HCT116 (cell line): ENCODE data around the gene CAMK1D. TPM values are rescaled to one million over a fixed set of nuclear protein-coding genes. Genes with fewer than 3 reads are reported as not detected.

ENCODE experiments used
- ATAC-seq: fragments of 200-7000 bp; cut with Tn5 transposase; 2 replicates; pipeline ENCODE4 v1.9.1; 2020; ENCODE audit warnings: mild to moderate bottlenecking, moderate library complexity
- BruUV-seq: library from RNA; stranded (reverse); fragments of 400-500 nt; replicated peaks from 2 replicates; lab custom pipeline; 2021; lab: Mats Ljungman, UMichigan
- CTCF ChIA-PET: fragments of 300-600 bp; sonication (Branson Sonifier 250); formaldehyde crosslinking; loops from one replicate; lab custom pipeline; 2021; ENCODE audit warnings: antibody characterized with exemption; lab: Charles Lee
- POLR2A ChIA-PET: fragments of 300-600, 350-600 bp; sonication (Branson Sonifier 250); formaldehyde crosslinking; loops from one replicate; lab custom pipeline; 2021; ENCODE audit warnings: antibody characterized with exemption; lab: Charles Lee
- RAD21 ChIA-PET, 2 experiments: fragments of 300-600 bp; sonication (Branson Sonifier 250); formaldehyde crosslinking; loops; one replicate each; lab custom pipeline; 2023; ENCODE audit warnings: low total read pairs in 2 of 2; ENCODE audit not compliant: uncharacterized antibody in 2 of 2, unreplicated experiment in 2 of 2, low non-redundant PET in 1 of 2; lab: Charles Lee
- DNase-seq: peaks from one replicate; pipeline ENCODE4 v3.0.0-alpha.2; 2010; ENCODE audit warnings: low read depth, low spot score
- H2AFZ ChIP-seq: fragments of 200-600 bp; shearing (Covaris generic), sonication (generic); 2 replicates; pipeline ENCODE4 v1.6.1; 2017; ENCODE audit warnings: low read depth, mixed run types, mixed read lengths, antibody characterized with exemption, low read length; ENCODE audit not compliant: poor library complexity, severe bottlenecking
- H3K27ac ChIP-seq: 2 replicates; pipeline ENCODE4 v1.5.1; 2012; ENCODE audit warnings: low read depth, low read length
- H3K27me3 ChIP-seq: fragments of 200-600 bp; sonication (generic); 2 replicates; pipeline ENCODE4 v1.6.1; 2016; ENCODE audit warnings: mixed run types, low read length, mixed read lengths; ENCODE audit not compliant: insufficient read depth
- H3K36me3 ChIP-seq, 2 experiments: fragments of 200-500 bp in 1 of 2; fragments of 200-600 bp in 1 of 2; sonication (Bioruptor generic) in 1 of 2; sonication (generic) in 1 of 2; 2 replicates each; pipeline versions ENCODE4 v1.5.1 to v1.6.1; 2014 to 2016; ENCODE audit warnings: low read length in 2 of 2, inconsistent platforms in 1 of 2, mixed read lengths in 1 of 2, mixed run types in 1 of 2; ENCODE audit not compliant: insufficient read depth in 2 of 2, control insufficient read depth in 1 of 2
- H3K4me1 ChIP-seq, 2 experiments: fragments of 200-600 bp in 1 of 2; sonication (generic) in 1 of 2; 2 replicates each; pipeline versions ENCODE4 v1.5.1 to v1.6.1; 2012 to 2017; ENCODE audit warnings: low read length in 2 of 2, inconsistent platforms in 1 of 2, mild to moderate bottlenecking in 1 of 2, mixed read lengths in 1 of 2, mixed run types in 1 of 2, moderate library complexity in 1 of 2; ENCODE audit not compliant: insufficient read depth in 2 of 2, control insufficient read depth in 1 of 2
- H3K4me2 ChIP-seq: fragments of 200-600 bp; sonication (generic); 2 replicates; pipeline ENCODE4 v1.6.1; 2017; ENCODE audit warnings: mixed run types, low read length, mixed read lengths
- H3K4me3 ChIP-seq, 2 experiments: fragments of 200-600 bp in 1 of 2; sonication (generic) in 1 of 2; replicated peaks in 1 of 2; 2 replicates each; pipeline ENCODE4 v1.5.1; 2011 to 2016; ENCODE audit warnings: low read length in 2 of 2, control low read depth in 1 of 2, low read depth in 1 of 2, mild to moderate bottlenecking in 1 of 2, mixed read lengths in 1 of 2, mixed run types in 1 of 2
- H3K79me2 ChIP-seq: fragments of 200-600 bp; sonication (generic); 2 replicates; pipeline ENCODE4 v1.6.1; 2017; ENCODE audit warnings: mild to moderate bottlenecking, mixed run types, low read length, moderate library complexity, mixed read lengths; ENCODE audit not compliant: insufficient read depth
- H3K9ac ChIP-seq: fragments of 200-600 bp; sonication (generic); 2 replicates; pipeline ENCODE4 v1.6.1; 2016; ENCODE audit warnings: low read length, mixed read lengths
- H3K9me2 ChIP-seq: fragments of 200-600 bp; sonication (generic), shearing (Covaris generic); 2 replicates; pipeline ENCODE4 v1.6.1; 2017; ENCODE audit warnings: mixed run types, mild to moderate bottlenecking, moderate library complexity; ENCODE audit not compliant: insufficient read depth
- H3K9me3 ChIP-seq, 2 experiments: fragments of 200-500 bp in 1 of 2; fragments of 200-600 bp in 1 of 2; sonication (Bioruptor generic) in 1 of 2; sonication (generic) in 1 of 2; 2 replicates each; pipeline ENCODE4 v1.6.1; 2014 to 2017; ENCODE audit warnings: low read length in 2 of 2, mixed read lengths in 2 of 2, inconsistent platforms in 1 of 2, low read depth in 1 of 2, mild to moderate bottlenecking in 1 of 2, mixed run types in 1 of 2, moderate library complexity in 1 of 2; ENCODE audit not compliant: control insufficient read depth in 1 of 2, insufficient read depth in 1 of 2
- H4K20me1 ChIP-seq: fragments of 200-600 bp; sonication (generic), shearing (Covaris generic); 2 replicates; pipeline ENCODE4 v1.6.1; 2017; ENCODE audit warnings: mixed run types, mild to moderate bottlenecking, moderate library complexity; ENCODE audit not compliant: insufficient read depth
- CBX3 ChIP-seq: IDR thresholded peaks from 2 replicates; pipeline ENCODE4 v1.6.1; 2012; ENCODE audit warnings: low read depth
- CEBPB ChIP-seq: IDR thresholded peaks from 2 replicates; pipeline ENCODE4 v1.6.1; 2012; ENCODE audit warnings: low read depth
- CTCF ChIP-seq, 3 experiments: fragments of 200-600 bp in 1 of 3; sonication (generic) in 1 of 3; IDR thresholded peaks in 2 of 3; conservative IDR thresholded peaks in 1 of 3; 2 replicates each; pipeline ENCODE4 v1.5.1; 2012 to 2017; ENCODE audit warnings: low read depth in 2 of 3, low read length in 2 of 3, antibody characterized with exemption in 1 of 3, borderline replicate concordance in 1 of 3, control low read depth in 1 of 3, mild to moderate bottlenecking in 1 of 3, mixed read lengths in 1 of 3, mixed run types in 1 of 3, moderate library complexity in 1 of 3; ENCODE audit not compliant: insufficient read depth in 1 of 3
- EGR1 ChIP-seq: IDR thresholded peaks from 2 replicates; pipeline ENCODE4 v1.6.1; 2012; ENCODE audit warnings: low read depth
- ELF1 ChIP-seq: IDR thresholded peaks from 2 replicates; pipeline ENCODE4 v1.6.1; 2012; ENCODE audit warnings: low read depth, borderline replicate concordance
- FOSL1 ChIP-seq: IDR thresholded peaks from 2 replicates; pipeline ENCODE4 v1.6.1; 2012; ENCODE audit warnings: low read depth
- JUND ChIP-seq: IDR thresholded peaks from 2 replicates; pipeline ENCODE4 v1.6.1; 2012
- SP1 ChIP-seq: IDR thresholded peaks from 2 replicates; pipeline ENCODE4 v1.6.1; 2012; ENCODE audit warnings: low read depth
- YY1 ChIP-seq: IDR thresholded peaks from 2 replicates; pipeline ENCODE4 v1.6.1; 2011; ENCODE audit warnings: low read length, low read depth, moderate library complexity, mild to moderate bottlenecking; ENCODE audit not compliant: insufficient replicate concordance; ENCODE audit errors: extremely low read depth
- ZFX ChIP-seq: fragments of 450-650 bp; IDR thresholded peaks from 2 replicates; pipeline ENCODE4 v1.6.1; 2017
- ZNF274 ChIP-seq: fragments of 200-500 bp; sonication (Bioruptor generic); IDR thresholded peaks from 2 replicates; pipeline ENCODE4 v1.6.1; 2014; ENCODE audit warnings: mild to moderate bottlenecking, low read depth, low read length, inconsistent platforms
- intact Hi-C: fragments of 100-400 bp; cut with micrococcal nuclease; formaldehyde crosslinking; loops from 2 replicates; pipeline ENCODE4 v1.10.0; 2022
- total RNA-seq: library from RNA; stranded (reverse); gene quantifications from one replicate; pipeline ENCODE4 v1.2.1, GENCODE V29; 2021; ENCODE audit not compliant: unreplicated experiment
- TF ChIP-seq, protein P1 (sequence below): IDR thresholded peaks from 2 replicates; pipeline ENCODE4 v1.6.1; 2011; ENCODE audit warnings: mild to moderate bottlenecking, low read length, moderate library complexity; ENCODE audit not compliant: insufficient replicate concordance; ENCODE audit errors: extremely low read depth
- TF ChIP-seq, protein P2 (sequence below): IDR thresholded peaks from 2 replicates; pipeline ENCODE4 v1.6.1; 2012; ENCODE audit warnings: low read depth

CAMK1D gene
- total RNA-seq, 1 experiment from 2014 or later: 9.6 TPM

GRCh38 chr10:12743941-12744340 lies 394.6 kb downstream of the CAMK1D start:
- no peak overlapping the region for H3K27ac ChIP-seq
- no peaks in the 10 kb centered on the region for H4K20me1 ChIP-seq
- POLR2A ChIA-PET: no interaction called here
- H3K9ac ChIP-seq: no peak overlapping the region
- RAD21 ChIA-PET: no interaction called here
- H2AFZ ChIP-seq: no peak overlapping the region
- ATAC-seq: no peak
- H3K27me3 ChIP-seq: no peaks in the 10 kb centered on the region; the same call in 1 of the 2 replicates
- H3K9me3 ChIP-seq: no peaks in the 10 kb centered on the region
- TF ChIP-seq ZFX (no peak), EGR1 (no peak), CEBPB (no peak), CBX3 (no peak), CTCF (IDR thresholded peaks at IDR 0.05 in 2 of 3, conservative IDR thresholded peaks at IDR 0.05 in 1 of 3; ENCODE audit: borderline replicate concordance in 1 of 3, insufficient read depth in 1 of 3, low read depth in 2 of 3, low read length in 2 of 3) (no peak), ZNF274 (no peak), YY1 (no peak), JUND (no peak), ELF1 (no peak), FOSL1 (no peak), SP1 (no peak)
- TF ChIP-seq, protein P1, sequence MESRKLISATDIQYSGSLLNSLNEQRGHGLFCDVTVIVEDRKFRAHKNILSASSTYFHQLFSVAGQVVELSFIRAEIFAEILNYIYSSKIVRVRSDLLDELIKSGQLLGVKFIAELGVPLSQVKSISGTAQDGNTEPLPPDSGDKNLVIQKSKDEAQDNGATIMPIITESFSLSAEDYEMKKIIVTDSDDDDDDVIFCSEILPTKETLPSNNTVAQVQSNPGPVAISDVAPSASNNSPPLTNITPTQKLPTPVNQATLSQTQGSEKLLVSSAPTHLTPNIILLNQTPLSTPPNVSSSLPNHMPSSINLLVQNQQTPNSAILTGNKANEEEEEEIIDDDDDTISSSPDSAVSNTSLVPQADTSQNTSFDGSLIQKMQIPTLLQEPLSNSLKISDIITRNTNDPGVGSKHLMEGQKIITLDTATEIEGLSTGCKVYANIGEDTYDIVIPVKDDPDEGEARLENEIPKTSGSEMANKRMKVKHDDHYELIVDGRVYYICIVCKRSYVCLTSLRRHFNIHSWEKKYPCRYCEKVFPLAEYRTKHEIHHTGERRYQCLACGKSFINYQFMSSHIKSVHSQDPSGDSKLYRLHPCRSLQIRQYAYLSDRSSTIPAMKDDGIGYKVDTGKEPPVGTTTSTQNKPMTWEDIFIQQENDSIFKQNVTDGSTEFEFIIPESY: no peak
- TF ChIP-seq, protein P2, sequence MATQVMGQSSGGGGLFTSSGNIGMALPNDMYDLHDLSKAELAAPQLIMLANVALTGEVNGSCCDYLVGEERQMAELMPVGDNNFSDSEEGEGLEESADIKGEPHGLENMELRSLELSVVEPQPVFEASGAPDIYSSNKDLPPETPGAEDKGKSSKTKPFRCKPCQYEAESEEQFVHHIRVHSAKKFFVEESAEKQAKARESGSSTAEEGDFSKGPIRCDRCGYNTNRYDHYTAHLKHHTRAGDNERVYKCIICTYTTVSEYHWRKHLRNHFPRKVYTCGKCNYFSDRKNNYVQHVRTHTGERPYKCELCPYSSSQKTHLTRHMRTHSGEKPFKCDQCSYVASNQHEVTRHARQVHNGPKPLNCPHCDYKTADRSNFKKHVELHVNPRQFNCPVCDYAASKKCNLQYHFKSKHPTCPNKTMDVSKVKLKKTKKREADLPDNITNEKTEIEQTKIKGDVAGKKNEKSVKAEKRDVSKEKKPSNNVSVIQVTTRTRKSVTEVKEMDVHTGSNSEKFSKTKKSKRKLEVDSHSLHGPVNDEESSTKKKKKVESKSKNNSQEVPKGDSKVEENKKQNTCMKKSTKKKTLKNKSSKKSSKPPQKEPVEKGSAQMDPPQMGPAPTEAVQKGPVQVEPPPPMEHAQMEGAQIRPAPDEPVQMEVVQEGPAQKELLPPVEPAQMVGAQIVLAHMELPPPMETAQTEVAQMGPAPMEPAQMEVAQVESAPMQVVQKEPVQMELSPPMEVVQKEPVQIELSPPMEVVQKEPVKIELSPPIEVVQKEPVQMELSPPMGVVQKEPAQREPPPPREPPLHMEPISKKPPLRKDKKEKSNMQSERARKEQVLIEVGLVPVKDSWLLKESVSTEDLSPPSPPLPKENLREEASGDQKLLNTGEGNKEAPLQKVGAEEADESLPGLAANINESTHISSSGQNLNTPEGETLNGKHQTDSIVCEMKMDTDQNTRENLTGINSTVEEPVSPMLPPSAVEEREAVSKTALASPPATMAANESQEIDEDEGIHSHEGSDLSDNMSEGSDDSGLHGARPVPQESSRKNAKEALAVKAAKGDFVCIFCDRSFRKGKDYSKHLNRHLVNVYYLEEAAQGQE: no peak
- no peak for DNase-seq
- H3K4me2 ChIP-seq: no peak overlapping the region
- H3K36me3 ChIP-seq: no peaks in the 10 kb centered on the region
- no peaks in the 10 kb centered on the region for H3K4me1 ChIP-seq
- BruUV-seq: no TSS peak
- H3K9me2 ChIP-seq: no peaks in the 10 kb centered on the region
- CTCF ChIA-PET: no interaction called here
- intact Hi-C loops: no loop called here
- H3K4me3 ChIP-seq: no peak overlapping the region
- no peaks in the 10 kb centered on the region for H3K79me2 ChIP-seq
